Heart right ventricle (tissue), 16 donors: ENCODE data around the gene AEBP1. TPM values are rescaled to one million over a fixed set of nuclear protein-coding genes. Genes with fewer than 3 reads are reported as not detected.
A peak's percentile ranks its signal among the peaks of the same experiment; 100 is the strongest.

Experiments used
- ATAC-seq, 8 donors: fragments of 200-7000 bp; cut with Tn5 transposase; one replicate each; pipeline ENCODE4 v1.9.1; 2020; ENCODE audit warnings: mild to moderate bottlenecking in 8 of 8, moderate library complexity in 8 of 8, moderate number of reproducible peaks in 1 of 8
- DNase-seq, 2 donors: peaks; one replicate each; pipeline ENCODE4 v3.0.0-alpha.2; 2020
- H3K27ac ChIP-seq, 10 donors: fragments of 200-600 bp; sonication (generic) in 2 of 10; one replicate each; pipeline versions ENCODE4 v1.5.0 to v1.8.0; 2020 to 2022; ENCODE audit warnings: mild to moderate bottlenecking in 3 of 10
- H3K27me3 ChIP-seq, 7 donors: fragments of 200-600 bp; one replicate each; pipeline ENCODE4 v1.8.0; 2021 to 2022; ENCODE audit warnings: mild to moderate bottlenecking in 2 of 7
- H3K36me3 ChIP-seq, 9 donors: fragments of 200-600 bp; sonication (generic) in 1 of 9; one replicate each; pipeline versions ENCODE4 v1.5.0 to v1.8.0; 2020 to 2022; ENCODE audit warnings: mild to moderate bottlenecking in 2 of 9
- H3K4me1 ChIP-seq, 9 donors: fragments of 200-600 bp; sonication (generic) in 1 of 9; one replicate each; pipeline versions ENCODE4 v1.5.0 to v1.8.0; 2020 to 2022; ENCODE audit warnings: mild to moderate bottlenecking in 4 of 9
- H3K4me3 ChIP-seq, 10 donors: fragments of 200-600 bp; sonication (generic) in 2 of 10; one replicate each; pipeline versions ENCODE4 v1.5.0 to v1.8.0; 2020 to 2022; ENCODE audit warnings: mild to moderate bottlenecking in 7 of 10, moderate library complexity in 2 of 10
- H3K9me3 ChIP-seq, 11 donors: fragments of 200-600 bp in 10 of 11; sonication (generic) in 2 of 11; one replicate each; pipeline versions ENCODE4 v1.5.0 to v1.8.0; 2013 to 2022; ENCODE audit warnings: mild to moderate bottlenecking in 2 of 11, control low read depth in 1 of 11, moderate library complexity in 1 of 11
- CTCF ChIP-seq, 9 donors: fragments of 200-600 bp; sonication (generic) in 2 of 9; IDR thresholded peaks; one replicate each; pipeline versions ENCODE4 v1.5.0 to v1.8.0; 2021 to 2022; ENCODE audit warnings: antibody characterized with exemption in 9 of 9, mild to moderate bottlenecking in 5 of 9, moderate library complexity in 1 of 9
- WGBS, 2 donors: extraction: QIAGEN DNeasy Blood & Tissue Kit; methylation state at CpG; one replicate each; pipeline ENCODE4 v1.1.7; 2013; ENCODE audit warnings: inconsistent platforms in 1 of 2; 5-methylcytosine and 5-hydroxymethylcytosine counted together
- intact Hi-C, 10 donors: fragments of 100-400 bp; cut with DNase I; formaldehyde crosslinking; loops; one replicate each; pipeline versions ENCODE4 v1.11.1 to v1.14.2; 2022
- polyA plus RNA-seq, 2 donors: library from polyadenylated mRNA; stranded (reverse); fragments of 200-250 nt; gene quantifications; one replicate each; pipeline ENCODE4 v1.2.3, GENCODE V29; 2013
- total RNA-seq, 10 donors: library from RNA; stranded (reverse); fragmentation: NEBNext Ultra II Directional in 3 of 10; extraction: Animal tissue kit (Norgen Biotek cat#: 25700) in 3 of 10; gene quantifications; one replicate each; pipeline versions ENCODE4 v1.2.1 to v1.2.4, GENCODE V29; 2021 to 2023
- donor health status: Arrhythmogenic right ventricular cardiomyopathy.
- donor health status: ischemic (EF 13 %, LVEDD 7.1; RV severe dilation, severe dysfunction).
- donor health status: healthy with polysubstance abuse.
- donor health status: DM: no; HTN: yes; CAD: no.
- donor health status: DM: no; HTN: no; CAD: no.
- donor health status: ischemic (EF 25% LVEDD 6.9; RV normal size, moderate dysfunction).
- donor health status: ischemic (EF 25% LVEDD 5.7; RV mildly dilated, moderate dysfunction).
- donor health status: healthy.
- donor health status: DM: yes; HTN: yes; CAD: no.
- donor health status: Ischemic cardiomyopathy.
- donor health status: ischemic (EF 35%, LVEDD 5.7; RV mildly dilated, moderate dysfunction).
- donor health status: nonischemic (EF 11% LVEDD 7.7; RV severe dilation, severe dysfunction).
- donor health status: DM: yes; HTN: yes; CAD: no.
- donor health status: PGD.
- donor health status: ischemic (EF 29% LVEDD 5.4; RV normal size, mild dysfunction).
- donor health status: nonischemic (EF 23%, LVEDD 6.1; RV moderate dilation, normal function).

AEBP1 gene
- total and polyA plus RNA-seq, 12 donors: 14.1 to 33.7 (median 21.6) TPM

- Histone ChIP-seq H3K4me3 (no peak overlapping the region), H3K27me3 (peaks cover 0 to 26% (median 0%) of the 10 kb centered on the region in 7 donors), H3K36me3 (peaks cover 0 to 11% (median 0%) of the 10 kb centered on the region in 9 donors), H3K27ac (peak overlapping the region in 9 of 10 donors; percentile 13 to 91 (median 74)), H3K9me3 (no peaks in the 10 kb centered on the region), H3K4me1 (peaks cover 3 to 68% (median 20%) of the 10 kb centered on the region in 9 donors)
- TF ChIP-seq CTCF (IDR thresholded peaks at IDR 0.05): no peak
- ATAC-seq: no peak
- DNase-seq: no peak
- intact Hi-C loops: no loop called here
- WGBS, 2 donors: 78 to 91% methylated on average over 8 of the region's 8 CpGs
Measured at GRCh38 chr7:44102846-44103565, 1.1 kb upstream of the AEBP1 start.

GRCh38 chr7:44103566-44103922 is 601 bp upstream of the AEBP1 start:
- DNase-seq: no peak
- WGBS, 2 donors: 73 to 81% methylated on average over 8 of the region's 8 CpGs
- intact Hi-C loops: no loop called here
- peaks cover 0 to 26% (median 0%) of the 10 kb centered on the region in 7 donors for H3K27me3 ChIP-seq
- H3K4me3 ChIP-seq: peak overlapping the region in 5 of 10 donors; percentile 61 to 66 (median 64)
- ATAC-seq: no peak
- no peaks in the 10 kb centered on the region for H3K9me3 ChIP-seq
- TF ChIP-seq CTCF (IDR thresholded peaks at IDR 0.05): no peak
- H3K27ac ChIP-seq: peak overlapping the region; percentile 1 to 91 (median 72)
- H3K4me1 ChIP-seq: peaks cover 3 to 68% (median 20%) of the 10 kb centered on the region in 9 donors
- peaks cover 0 to 15% (median 0%) of the 10 kb centered on the region in 9 donors for H3K36me3 ChIP-seq

GRCh38 chr7:44104860-44105771 is 971 bp downstream of the AEBP1 start:
- H3K36me3 ChIP-seq: peaks cover 0 to 29% (median 0%) of the 10 kb centered on the region in 9 donors
- ATAC-seq (peak in 6 of 8 donors; percentile 14 to 48 (median 23)), DNase-seq (no peak)
- no peak for TF ChIP-seq CTCF (IDR thresholded peaks at IDR 0.05)
- peaks cover 0 to 26% (median 0%) of the 10 kb centered on the region in 7 donors for H3K27me3 ChIP-seq
- intact Hi-C loops: no loop called here
- WGBS, 2 donors: 43 to 44% methylated on average over 28 of the region's 28 CpGs
- no peaks in the 10 kb centered on the region for H3K9me3 ChIP-seq
- peak overlapping the region in 9 of 10 donors; percentile 54 to 91 (median 80) for H3K27ac ChIP-seq
- H3K4me3 ChIP-seq: peak overlapping the region; percentile 38 to 66 (median 60)
- H3K4me1 ChIP-seq: peaks cover 3 to 57% (median 20%) of the 10 kb centered on the region in 9 donors

GRCh38 chr7:44105832-44106231 is 1.7 kb downstream of the AEBP1 start:
- WGBS, 2 donors: 84 to 89% methylated on average over 2 of the region's 2 CpGs
- H3K9me3 ChIP-seq: no peaks in the 10 kb centered on the region
- DNase-seq (no peak), ATAC-seq (no peak)
- peak overlapping the region in 8 of 10 donors; percentile 47 to 66 (median 60) for H3K4me3 ChIP-seq
- intact Hi-C loops: no loop called here
- peak overlapping the region in 8 of 10 donors; percentile 63 to 91 (median 82) for H3K27ac ChIP-seq
- H3K4me1 ChIP-seq: peaks cover 3 to 55% (median 19%) of the 10 kb centered on the region in 9 donors
- no peak for TF ChIP-seq CTCF (IDR thresholded peaks at IDR 0.05)
- peaks cover 0 to 36% (median 0%) of the 10 kb centered on the region in 9 donors for H3K36me3 ChIP-seq
- H3K27me3 ChIP-seq: peaks cover 0 to 26% (median 0%) of the 10 kb centered on the region in 7 donors
